ENCODE results near the gene BSPH1.
"Not testable (repeated sequence)": the region's sequence is repeated elsewhere in the genome, so short reads cannot be mapped to it uniquely, and the experiment has no call there.

The BSPH1 gene

DNA sequence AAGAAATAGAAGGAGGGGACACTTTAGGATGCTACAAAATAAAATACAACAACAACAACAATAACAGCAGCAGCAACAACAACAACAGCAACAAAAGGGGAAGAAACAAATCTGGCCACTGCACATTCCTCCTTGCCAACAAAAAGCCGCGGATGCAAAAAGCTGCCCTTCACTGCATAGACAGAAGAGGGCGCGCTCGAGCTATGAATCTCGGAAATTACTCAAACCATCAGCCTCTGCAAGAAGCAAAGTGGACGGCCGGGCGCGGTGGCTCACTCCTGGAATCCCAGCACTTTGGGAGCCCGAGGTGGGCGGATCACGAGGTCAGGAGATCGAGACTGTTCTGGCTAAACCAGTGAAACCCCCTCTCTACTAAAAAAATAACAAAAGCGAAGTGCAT lies 71.9 kb downstream of the BSPH1 start:
- DNase-seq (ENCODE audit: low spot score): not testable (repeated sequence)

Data from D341Med (cell line).